HG03460 (cell line): Measurements from ENCODE around the gene TBR1.

Source experiments
- ATAC-seq: cut with Tn5 transposase; IDR thresholded peaks from one replicate; pipeline ENCODE4 v1.9.1; 2021; ENCODE audit not compliant: unreplicated experiment

Gene TBR1

DNA sequence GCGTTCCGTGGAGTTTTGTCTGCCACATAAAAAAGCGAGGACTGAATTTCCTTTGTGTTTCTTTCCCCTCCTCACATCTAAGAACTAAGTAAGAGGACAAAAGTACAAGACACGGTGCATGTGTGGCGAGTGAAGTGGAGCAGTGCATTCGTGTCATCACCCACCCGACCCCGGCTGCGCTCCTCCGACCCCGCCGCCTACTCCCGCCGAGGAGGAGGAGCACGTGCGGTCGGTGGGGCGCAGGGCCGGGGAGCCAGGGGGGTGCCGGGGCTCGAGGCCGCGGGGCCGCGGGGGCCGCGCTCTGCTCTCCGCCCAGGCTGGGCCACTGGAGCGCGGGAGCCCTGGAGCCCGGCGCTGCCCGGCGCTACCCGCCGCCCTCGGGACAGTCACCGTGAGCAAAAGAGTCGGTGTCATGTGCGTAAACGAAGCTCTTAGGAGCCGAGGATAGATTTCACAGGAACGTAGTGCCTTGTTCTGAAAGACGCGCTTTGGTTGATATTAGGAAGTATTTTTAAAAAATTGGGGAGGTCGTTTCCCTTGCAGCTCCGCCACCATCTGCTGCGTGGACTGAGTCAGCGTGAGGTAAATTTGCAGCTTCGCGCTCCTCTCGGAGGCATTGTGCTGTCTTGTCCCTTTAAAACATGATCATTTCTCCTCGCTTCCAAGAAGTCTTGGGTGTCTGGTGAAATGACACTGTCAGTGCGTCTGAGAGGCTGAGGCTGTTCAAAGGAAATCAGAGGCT is 11.0 kb downstream of the TBR1 start:
- ATAC-seq = no peak

DNA sequence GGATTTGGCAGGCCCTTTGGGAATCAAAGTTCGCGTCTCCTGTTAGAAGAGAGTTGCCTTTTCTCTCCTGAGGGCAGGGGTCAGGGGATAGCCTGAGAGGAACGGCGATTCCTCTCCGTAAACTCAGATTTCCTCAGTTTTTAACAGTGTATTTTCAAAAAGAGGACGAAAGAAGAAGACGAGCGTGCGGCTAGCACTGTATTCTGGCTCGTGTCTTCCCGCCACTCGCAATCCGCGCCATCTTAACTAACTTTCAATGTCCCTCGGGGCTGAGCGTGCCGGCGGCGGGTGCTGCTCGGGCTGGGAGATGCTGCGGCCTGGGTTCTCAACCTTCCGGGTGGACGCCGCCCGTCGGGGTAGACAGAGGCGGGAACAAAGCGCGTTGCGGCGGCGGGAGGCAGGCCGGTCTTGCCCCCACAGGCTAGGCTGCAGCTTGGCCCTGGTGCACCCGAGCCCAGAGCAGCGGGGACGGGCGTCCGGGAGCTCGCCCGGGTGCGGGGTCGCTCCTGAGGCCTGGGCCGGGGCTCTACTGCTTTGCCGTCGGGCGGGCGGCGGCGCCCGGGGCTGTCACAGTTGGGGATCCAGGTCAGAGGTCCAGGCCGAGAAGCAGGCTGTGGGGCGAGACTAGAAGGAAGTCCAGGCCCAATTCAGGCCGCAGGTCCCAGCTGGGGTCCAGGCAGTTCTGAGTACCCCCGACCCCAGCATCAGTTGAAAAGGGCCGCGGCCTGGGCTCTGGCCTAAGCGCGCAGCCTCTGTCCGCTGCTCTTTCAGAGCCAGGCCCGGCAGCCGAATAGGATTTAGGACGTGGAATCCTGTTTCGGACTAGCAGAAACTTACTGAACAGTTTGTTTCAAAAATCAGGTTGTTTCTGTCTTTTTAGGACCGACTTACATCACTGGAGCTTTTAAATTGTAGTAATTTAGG is 11.8 kb downstream of the TBR1 start:
- ATAC-seq = no peak

DNA sequence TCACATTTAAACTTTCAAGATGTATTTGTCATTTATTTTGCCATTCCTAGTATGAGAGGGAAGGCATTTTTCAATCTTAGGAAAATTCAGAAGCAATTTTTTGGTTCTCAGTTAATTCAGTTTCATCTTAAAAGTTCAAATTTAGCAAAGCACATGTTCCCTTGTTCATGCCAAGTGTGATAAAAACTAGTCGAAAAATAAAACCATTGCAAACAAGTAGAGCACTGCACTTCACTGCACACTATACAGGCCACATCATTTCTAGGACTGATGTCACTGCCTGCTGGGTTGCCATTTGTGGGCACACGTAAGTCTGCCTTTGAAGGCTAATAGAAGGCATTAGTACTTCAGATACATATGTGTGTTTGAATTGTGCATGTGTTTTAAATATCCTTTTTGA is 14.3 kb downstream of the TBR1 start:
- ATAC-seq = no peak

DNA sequence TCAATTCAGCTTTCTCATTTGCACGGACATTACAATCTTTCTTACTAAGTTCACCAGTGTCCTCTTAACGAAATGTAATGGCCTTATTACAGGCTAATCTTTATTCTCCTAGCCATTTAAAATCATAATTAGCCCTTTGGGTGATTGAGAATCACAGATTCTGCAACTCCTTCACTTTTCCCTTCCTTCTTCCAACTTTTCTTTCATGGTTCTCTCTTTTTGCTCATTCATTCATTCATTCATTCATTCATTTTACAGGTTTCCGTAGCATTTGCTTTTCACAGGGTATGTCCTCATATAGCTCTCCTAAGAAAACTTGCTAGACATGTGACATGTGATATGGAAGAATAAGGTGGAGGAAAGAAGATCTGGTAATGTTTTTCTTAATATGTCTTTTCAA is 16.0 kb downstream of the TBR1 start:
- ATAC-seq = no peak

DNA sequence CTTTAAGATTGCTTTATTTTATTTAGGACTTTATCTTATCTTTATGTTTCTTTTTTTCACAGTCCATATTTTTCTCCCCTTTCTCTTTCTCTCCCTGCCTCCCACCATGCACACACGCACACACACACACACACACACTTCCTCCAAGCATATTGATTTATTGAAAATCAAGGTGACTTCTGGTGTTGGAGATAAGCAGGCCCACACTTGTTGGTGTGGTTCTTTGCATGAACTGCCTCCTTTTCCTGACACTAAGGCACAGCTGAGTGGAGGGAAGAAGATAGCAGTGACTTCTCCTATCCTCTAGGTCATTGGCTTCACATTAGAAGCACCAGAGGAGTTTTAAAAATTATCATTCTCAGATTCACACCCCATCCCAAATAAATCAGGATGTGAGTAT is 18.0 kb downstream of the TBR1 start:
- ATAC-seq = no peak

DNA sequence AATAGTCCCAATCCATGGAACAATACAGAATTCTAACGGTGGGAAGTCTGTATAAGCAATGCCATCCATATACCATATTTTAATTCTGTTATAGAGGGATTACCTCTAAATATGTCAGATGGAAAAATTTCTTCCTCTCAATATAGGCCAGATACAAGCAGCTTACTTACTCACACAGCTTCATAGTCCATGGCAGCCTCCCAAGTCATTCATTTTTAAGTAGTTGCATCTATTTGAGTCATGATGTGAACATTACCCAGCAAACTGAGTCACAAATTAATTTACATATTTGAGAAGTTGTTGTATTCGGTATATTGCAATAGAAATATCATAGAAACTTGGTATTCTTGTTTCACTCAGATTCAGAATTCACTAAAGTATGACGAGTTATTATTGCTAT is 20.3 kb downstream of the TBR1 start:
- no peak for ATAC-seq

DNA sequence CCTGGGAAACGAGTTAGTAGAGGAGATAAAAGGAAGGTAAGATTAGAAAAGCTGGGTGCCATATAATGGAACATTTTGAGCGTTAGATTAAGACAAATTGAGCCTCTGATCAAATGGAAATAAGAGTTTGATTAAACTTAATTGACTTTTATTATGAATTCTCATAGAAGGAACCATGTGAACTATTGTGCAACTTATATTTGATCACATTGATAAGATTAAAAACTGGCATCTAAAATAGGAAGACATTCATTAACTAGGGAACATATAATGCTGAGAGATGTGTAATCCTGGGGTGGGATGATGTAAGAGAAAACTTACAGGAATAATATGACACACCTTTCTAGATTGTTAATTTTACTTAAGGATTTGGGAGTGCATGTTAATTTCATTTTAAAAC is 22.5 kb downstream of the TBR1 start:
- ATAC-seq = no peak

DNA sequence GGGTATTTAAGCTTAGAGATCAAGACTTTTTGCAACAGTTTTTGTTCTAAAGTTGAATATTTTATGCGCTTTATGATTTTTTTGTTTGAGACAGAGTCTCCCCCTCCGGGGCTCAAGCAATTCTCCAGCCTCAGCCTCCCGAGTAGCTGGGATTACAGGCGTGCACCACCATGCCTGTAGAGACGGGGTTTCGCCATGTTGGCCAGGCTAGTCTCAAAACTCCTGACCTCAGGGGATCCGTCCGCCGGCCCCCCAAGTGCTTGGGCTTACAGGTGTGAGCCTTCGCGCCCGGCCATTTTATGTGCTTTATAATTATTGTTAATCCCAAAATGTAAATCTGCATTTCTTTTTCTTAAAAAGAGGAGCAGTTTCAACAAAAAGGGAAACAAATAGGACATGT is 29.0 kb downstream of the TBR1 start:
- no peak for ATAC-seq

DNA sequence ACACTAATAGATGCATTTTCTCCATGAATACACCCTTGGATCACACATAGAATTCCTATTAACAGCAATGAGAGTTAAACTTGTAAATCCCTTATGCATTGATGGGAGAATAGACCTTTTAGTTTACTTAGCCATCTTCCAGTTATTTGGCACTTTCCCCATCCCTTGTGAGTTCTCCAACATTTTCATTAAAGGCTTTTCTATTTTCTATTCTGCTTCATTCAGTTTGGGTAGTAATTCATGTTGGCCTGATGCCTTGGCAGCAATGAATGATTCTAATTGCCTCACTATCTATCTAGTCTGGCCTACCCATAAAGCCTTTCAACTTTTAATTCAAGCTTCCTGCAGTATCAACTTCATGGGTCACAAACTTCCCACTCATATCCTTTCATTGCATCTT is 32.3 kb downstream of the TBR1 start:
- ATAC-seq = no peak

DNA sequence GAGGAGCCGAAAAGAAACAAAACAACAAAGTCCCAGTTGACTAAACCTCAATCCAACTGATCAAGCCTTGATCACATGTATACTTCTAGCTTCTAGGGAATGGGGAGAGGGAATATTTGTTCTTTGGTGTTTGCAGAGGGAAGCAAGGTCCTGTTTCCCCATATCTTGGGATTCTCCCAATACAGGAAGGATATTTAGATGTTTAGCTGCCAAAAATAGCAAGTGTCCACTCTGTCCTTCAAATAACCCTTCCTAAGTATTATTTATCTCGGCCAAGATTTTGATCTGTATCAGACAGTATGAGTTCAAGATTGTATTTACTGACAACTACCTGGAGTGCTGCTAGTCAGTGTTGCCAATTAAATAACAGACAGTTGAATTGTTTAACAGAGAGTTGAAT is 55.5 kb downstream of the TBR1 start:
- ATAC-seq = no peak

DNA sequence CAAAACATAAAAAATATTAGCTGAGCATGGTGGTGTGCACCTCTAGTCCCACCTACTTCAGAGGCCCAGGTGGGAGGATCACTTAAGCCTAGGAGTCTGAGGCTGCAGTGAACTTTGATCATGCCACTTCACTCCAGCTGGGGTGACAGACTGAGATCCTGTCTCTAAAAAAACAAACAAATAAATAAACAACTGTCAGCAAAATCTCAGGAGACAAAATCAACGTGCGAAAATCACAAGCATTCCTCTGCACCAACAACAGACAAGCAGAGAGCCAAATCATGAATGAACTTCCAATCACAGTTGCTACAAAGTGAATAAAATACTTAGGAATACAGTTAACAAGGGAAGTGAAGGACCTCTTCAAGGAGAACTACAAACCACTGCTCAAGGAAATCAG is 58.8 kb downstream of the TBR1 start:
- ATAC-seq = no peak
